ENCODE data around the gene MBL2. TPM values are rescaled to one million over a fixed set of nuclear protein-coding genes. Genes with fewer than 3 reads are reported as not detected.

The MBL2 gene
- total RNA-seq, 1 experiment from 2014 or later = not detected

GRCh38 chr10:52740155-52740549 lies 32.4 kb downstream of the MBL2 start:
- DNase-seq (ENCODE audit: low read depth) = no peak

DNA sequence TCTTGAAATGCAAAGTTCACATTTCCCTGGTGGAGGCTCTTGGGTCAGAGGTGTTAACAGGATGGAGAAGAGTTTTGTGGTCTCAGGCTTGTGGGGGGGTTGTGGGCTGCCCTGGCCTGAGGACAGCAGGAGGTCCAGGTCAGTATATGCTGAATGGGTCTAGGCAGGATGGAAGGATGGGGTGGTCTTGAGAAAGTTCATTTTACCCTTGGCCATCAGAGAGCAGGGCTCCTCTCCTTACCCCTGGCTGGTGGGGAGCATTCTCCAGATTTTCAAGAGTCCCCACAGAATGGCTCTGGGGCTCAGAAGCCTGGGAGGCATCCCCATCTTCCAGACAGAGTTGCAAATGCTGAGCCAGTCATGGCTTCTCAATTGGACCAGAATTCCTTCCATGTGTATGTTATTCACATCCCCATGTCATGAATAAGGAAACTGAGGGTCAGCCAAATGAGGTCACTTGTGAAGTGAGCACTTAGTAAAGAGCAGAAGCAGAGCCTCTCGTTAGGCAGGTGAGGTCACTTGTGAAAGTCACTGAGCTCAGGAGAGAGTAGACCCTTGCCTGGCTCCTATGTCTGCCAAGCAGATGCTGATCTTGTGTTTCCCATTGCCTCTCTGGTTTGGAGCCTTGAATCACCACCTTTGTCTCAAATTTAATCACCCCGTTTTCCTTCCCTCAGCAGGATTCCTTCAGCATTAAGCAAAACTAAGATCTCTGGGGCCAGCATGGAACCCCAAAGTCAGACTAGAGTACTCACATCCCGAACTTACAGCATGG lies 33.0 kb downstream of the MBL2 start:
- no peak for DNase-seq (ENCODE audit: low read depth)

- no peak for DNase-seq (ENCODE audit: low read depth)
Observed at GRCh38 chr10:52738951-52739350, 33.6 kb downstream of the MBL2 start.

- DNase-seq (ENCODE audit: low read depth) = peak; percentile 31
Observed at GRCh38 chr10:52729271-52730104, 43.1 kb downstream of the MBL2 start.

DNA sequence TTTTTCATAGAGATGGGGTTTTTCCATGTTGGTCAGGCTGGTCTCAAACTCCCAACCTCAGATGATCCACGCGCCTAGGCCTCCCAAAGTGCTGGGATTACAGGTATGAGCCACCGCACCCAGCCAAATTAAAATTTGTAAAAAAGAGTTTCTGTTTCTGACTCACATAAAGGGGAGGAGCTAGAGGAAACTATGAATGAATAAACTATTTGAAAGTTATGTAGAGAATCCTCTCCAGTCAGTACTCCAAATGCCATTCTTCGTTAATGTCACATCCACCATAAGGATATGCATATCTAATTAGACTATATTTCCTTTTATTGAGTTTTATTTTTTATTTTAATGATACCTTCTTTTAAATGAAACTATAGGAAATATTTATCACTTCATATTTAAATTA lies 52.6 kb downstream of the MBL2 start:
- no peak for DNase-seq (ENCODE audit: low read depth)
